ENCODE data around the gene LMNB1.

LMNB1 gene

DNA sequence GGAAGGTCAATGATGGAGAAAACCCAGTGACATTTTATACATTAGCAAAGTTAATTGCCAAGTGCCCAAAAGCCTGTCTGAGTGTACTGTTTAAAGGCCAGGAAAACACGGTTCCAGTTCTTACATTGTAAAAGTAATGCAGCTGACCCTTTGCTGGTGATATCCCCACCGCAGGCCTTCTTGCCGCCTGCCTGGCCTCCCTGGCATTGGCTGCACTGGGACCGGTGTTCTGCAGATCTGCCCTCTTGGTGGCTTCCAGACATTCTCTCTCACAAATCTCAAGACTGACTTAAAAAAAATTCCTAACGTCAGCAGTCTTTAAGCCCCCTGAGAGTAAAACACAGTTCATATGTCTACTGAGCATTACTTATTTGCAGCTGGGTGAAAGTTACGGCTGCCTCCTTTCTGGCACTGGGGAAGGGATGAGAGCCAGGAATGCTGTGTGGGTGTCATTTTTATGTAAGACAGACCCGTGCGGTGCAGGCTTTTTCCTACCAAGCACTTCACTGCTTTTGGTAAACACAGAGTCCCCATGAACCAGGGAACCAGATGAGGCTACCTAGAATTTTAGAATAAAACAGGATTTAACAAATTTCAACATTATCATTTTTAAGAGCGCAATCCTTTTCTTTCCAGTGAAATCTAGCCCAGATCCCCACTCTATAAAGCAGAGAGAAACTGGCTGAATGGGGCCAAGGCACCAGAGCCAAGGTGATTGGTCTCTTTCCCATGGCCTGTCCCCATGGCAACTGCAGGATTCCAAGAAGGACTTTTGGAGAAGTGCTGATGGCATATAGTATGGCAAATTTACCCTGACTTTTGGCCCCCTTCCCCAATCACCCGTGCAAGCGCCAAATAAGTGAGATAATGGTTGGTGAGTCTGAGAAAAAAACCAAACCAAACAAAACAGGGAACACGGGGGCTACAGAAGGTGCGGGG is 80.8 kb downstream of the LMNB1 start:
- peak; percentile 28 for DNase-seq

DNA sequence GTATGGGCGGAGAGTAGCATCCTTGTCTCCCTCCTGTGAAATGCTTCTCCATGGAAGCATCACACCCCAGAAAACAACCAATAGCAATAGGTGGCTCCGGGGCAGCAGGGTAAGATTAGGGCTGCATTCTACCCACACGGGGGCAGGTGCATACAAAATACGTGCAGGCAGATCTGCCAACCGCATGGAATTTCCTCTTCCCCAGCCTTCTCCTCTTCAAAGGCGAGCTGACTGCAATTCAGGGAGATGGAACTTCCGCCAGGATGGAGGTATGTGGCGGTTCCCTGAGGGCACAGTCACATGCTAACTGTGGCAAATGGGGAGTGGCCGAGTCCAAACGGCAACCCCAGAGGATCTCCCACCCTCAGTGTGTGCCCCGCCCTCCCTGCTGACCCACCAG is 81.5 kb downstream of the LMNB1 start:
- DNase-seq, result no peak

DNA sequence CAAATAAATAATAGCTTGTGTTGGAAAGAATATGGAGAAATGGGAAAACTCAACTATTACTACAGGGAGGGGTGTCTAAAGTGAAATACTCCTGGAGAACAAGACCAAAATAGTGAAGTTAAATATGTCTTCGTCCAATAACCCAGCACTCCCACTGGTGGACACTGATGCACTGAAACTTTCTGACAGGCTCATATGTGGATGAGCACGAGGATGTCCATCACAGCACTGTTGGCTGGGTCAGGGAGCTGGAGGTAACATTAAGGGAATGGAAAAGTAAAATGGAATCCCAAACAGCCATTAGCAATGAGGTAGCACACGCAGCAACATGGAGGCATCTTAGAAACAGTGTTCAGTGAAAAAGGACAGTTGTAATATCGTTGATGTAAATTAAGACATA is 86.5 kb downstream of the LMNB1 start:
- DNase-seq, result no peak

DNA sequence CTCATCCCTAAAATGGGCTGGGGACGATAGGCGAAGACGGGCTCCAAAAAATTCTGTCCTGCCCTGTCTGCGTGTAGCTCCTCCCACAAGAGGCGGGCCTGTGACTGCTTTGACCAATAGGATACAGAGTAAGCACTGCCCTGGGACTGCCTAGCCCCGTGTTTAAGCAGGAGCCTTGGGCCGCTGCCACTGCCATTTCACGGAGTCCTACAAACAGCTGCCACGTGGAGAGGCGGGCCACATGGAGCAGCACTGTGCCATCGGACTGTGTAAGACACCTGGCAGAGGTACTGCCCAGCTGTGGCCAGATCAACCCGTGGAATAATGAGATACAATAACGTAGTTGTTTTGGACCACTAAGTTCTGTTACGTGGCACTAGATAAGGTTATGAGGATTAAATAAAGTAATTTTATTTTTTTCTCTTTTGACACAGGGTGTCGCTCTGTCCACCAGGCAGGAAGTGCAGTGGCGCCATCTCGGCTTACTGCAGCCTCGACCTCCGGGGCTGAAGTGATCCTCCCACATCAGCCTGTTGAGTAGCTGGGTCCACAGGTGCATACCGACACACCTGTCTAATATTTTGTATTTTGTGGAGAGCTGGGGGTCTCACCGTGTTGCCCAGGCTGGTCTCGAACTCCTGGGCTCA is 87.2 kb downstream of the LMNB1 start:
- no peak for DNase-seq

DNA sequence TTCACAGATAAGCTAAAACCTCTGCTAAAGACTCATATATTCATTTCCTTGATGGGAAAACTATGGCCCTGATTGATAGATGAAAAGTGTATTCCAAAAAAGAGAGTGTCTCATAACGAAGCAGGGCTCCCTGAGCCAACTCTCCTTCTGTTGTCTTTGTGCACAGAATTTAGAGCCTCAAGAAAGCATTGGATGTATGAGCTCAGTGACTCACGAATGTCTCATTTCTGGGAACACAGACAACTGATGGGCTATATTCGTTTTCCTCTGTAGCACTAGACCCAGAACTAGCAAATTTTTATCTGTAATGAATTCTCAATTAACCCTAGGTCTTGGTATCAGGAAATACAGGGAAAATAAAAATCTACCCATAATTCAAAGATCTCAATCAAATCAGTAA is 88.4 kb downstream of the LMNB1 start:
- DNase-seq, result peak; percentile 62

DNA sequence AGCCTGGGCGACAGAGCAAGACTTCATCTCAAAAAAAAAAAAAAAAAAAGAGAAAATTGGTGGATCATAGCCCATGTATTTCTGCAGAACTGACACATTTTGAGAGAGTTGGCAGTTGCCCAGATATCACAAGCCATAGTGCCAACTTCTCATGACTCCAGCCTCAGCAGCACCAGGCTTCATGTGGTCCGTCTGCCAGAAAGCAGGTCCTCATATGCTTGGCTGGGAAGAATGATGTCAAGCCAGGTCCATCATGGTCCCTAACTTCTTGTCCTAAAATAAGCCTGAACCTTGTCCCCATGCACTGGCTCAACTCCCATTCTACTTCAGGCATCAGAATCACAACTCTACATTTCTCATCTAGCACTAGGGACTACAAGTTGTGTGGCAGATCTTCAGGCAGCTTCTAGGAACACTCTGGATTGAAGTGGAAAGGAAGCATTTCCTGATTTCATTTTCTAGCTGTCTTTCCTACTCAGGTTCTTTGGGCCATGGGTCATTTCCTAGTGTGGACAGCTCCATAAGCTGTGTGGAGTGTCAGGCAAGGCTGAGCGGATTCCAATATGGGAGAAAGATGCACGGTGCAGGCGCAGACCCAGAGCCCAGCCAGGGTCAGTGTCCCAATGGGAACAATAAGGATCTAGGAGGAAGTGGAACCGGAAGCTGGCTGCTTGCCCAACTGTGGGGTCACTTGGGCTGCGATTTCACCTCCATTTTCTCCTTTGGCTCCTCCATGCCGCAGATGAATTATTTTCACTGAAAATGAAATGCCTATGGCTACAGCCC is 90.1 kb downstream of the LMNB1 start:
- DNase-seq, result no peak

DNA sequence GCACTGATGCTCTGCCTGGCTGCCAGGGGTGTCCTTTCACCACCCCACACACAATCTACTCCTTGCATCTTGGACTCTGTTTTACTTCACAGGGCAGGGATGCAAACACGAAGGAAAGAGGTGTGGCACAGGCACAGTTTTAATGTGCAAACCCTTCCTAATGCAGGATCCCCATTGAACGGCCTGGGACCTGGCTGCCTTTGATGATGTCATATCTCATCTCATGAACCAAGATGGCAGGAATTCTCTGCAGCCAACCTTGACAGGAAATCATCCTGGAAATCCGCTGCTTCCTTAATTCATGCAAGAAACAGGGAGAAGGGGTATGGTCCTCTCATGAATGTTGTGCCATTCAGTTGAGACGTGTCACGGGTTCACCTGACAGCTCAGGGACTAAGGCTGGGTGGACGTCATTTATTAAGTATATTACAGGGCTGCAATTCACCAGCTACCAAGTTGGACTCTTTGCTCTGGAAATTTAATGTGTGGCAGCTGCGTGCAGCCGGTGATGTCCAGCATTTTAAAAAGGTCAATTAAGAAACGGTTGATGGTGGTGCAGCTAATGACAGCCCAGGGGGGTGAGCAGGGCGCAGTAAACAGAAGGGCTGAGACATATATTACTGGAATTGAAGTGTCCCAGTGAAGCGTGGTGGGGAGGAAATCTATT is 91.5 kb downstream of the LMNB1 start:
- DNase-seq, result no peak

DNA sequence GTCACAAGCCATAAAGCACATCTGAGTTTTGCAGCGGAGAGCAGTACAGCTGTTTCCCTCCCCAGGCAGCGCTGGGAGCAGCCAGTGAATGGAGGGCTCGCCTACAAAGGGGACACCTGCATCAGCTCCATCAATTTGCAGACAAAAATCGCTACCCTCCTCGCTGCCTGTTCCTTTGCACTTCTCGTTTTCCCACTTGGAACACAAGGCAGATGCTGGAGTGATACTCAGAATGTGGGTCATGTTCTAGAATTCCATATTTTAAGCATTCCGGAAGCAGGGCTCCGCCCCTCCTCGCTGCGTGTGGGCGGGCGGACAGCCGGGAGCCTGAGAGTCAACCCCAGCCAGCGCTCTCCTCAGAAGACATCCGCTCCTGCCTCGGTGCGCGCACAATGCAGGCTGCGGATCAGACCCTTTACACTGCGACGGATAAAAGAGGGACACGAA is 92.1 kb downstream of the LMNB1 start:
- DNase-seq, result peak; percentile 57

DNA sequence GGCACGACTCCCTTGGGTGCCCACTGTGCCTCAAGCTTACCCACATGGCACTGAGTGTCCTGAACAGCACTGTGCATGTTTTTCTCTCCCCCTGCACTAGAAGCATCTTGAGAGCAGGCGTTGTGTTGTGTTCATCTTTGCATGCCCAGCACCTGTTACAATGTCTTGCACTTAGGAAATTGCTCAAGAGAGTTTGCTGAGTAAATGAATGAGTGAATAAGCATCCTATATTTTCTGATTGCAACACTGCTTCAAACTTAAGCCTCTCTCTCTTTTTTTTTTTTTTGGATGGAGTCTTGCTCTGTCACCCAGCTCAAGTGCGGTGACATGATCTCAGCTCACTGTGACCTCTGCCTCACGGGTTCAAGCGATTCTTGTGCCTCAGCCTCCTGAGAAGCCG is 94.5 kb downstream of the LMNB1 start:
- DNase-seq, result no peak

DNA sequence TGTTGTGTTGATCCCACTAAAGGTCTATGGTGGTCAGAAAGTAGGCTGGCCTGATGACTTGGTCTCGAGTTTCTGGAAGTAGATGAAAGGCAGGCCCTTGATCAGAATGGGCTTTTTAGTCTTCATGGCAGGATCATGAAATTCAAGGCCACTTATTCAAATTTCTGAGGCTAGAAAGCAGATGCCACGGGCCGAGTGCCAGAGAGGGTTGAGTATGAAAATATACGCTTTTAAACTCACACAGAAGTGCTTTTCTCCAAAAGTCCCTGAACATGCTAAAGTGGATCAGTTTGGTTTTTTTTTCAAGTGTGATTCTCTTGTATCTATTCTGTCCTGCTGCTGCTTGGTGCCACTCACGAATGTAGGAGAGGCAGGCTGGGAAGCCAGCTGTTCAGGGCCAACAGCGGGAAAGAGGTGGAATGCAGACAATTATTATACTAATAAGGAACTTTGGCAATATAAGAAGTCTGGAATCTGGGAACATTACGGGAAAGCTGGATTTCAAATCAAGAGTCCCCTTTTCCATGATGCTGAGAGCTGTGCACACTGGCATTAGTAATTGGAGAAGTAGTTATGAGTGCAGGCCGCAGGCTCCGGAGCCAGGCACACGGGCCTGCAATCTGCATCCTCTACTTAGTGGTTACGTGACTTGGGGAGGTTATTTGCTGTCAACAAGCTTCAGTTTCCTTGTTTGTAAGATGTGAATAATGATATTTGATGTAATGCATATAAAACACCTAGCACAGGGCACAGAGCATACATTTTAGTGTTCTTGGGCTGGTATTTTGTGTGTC is 95.8 kb downstream of the LMNB1 start:
- no peak for DNase-seq

DNA sequence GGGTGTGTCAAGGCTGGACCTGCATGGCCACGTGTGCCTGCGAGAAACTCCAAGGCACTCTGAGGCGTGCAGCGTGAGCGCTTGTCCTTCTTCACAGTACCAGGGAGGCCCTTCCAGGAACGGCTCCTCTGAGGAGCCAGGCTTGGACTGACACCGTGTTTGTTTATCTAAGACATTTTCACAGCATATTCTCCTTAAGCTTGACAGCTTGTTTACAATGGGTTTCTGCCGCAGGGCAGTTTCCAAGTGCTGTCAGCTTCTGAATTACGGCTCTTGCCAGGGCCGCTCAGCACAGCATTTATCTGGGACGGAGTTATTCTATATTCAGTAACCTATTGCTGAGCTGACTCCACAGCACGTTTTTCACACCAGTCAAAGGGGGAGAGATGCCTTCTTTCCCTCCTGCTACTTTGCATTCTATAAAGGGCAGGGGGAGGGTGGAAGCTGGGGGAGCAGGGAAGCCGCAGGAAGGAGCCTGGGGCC is 98.4 kb downstream of the LMNB1 start:
- no peak for DNase-seq

DNA sequence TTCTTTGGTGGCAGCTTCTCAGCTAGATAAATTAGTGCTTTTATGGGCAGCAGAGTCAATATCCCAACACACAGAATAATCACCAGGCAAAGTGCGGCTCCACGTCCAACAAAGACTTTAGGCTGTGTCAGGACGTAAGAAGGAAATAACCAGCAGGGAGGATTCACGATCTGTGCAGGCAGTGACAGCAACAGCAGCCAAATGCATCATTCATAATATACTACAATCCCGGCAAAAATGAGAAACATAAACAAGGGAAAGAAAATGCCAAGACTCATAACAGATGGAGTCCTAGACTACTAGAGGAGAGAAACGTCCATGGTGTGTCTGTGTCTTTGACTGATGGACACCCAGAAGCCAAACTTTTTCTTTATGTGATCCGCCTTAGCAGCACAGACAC is 100.7 kb downstream of the LMNB1 start:
- no peak for DNase-seq

DNA sequence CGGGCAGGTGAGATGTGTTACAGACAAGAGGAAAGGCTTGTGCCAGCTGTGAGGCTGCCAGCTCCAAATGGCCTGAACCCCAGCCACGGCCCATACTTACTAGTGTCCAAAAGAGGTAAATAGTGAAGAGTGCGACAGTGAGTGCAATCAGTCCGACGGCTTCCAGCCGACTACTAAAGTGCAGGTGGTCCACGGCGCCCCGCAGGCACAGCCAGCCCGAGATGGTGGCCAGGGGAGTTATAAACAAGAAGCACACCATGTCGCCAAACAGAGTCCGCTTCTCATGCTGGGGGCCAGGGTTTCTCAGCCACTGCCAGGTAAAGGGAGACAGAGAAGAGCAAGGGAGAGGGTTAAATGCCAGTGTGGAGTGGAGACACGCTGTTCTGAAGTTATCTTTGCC is 101.1 kb downstream of the LMNB1 start:
- no peak for DNase-seq

DNA sequence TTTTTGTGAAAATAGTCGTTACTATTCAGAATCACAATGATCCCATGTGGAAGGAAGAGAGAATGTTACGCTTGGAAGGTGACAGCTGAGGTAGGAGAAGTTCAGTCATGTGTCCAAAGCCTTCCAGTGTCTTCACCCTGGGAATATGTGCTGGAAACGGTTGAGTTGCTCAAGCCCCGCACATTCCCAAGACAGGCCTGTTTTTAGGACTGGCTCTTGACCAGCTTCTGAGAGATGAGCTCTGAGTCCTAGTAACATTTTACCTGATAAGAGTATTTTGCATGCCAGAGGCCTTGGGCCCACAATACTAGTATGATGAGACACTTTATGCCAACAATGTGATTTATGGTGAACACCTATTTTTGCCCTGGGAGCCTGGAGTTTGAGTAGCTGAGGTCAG is 101.7 kb downstream of the LMNB1 start:
- no peak for DNase-seq

DNA sequence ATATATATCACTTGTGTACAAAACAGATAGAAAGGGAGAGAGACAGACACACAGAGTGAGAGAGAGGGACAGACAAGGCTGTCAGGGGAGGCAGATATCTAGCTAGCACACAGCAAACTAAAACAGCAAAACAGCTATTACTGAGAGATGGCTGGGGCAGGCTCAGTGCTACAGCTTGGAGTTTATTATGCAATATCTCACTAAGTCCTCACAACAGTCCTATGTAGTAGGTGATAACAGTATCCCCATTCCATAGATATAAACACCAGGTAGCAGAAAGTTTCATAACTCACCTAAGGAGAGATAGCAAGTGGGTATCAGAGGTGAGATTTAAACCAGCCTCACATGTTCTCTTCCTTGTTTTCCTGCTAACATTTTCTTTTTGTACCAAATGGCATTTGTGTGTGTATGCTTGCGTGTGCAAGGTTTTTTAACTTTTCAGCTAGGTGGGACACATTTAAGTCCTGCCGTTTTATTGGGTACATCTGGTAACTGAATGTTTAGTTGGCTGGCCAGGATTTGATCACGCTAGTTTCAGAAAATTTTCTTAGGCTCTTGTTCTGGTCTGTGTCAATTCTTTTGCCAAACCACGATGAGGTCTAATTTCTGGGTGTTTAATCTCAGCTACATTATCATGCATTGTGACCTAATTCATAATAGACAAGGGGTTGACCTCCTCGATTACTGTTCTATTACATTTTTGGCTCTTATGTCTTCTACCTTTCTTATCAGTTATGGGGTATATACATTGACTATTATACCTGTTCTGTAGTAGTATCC is 105.1 kb downstream of the LMNB1 start:
- DNase-seq, result no peak

DNA sequence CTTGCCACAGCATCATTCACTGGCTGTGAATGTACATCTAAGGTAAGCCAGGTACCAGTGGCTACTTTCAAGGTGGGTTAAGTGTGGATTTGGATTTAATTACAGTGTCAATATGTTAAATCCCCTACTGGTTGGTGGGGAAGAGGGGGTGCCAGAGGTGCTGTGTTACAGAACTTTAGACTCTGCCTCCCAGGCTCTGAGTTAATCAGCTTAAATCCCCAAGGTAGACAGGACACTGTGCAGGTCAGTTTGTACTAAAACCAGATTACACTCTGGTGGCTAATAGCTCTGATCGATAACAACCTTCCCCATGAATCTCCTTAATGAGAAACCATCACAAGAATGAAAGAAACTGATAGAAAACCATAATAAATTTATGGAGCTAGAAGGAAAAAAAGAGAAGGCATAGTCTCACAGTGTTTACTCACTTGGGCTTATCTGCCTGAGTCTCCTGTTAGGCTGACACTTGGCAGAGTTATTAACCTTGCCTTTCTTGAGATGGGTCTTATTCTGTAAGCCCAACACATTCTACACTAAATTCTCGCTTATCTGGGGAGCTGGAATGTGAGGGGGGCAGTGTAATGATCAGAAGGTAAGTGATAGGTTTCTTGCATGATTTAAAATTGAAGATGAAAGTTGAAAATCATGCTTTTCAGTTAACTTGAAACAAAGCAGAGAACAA is 106.8 kb downstream of the LMNB1 start:
- DNase-seq, result no peak

DNA sequence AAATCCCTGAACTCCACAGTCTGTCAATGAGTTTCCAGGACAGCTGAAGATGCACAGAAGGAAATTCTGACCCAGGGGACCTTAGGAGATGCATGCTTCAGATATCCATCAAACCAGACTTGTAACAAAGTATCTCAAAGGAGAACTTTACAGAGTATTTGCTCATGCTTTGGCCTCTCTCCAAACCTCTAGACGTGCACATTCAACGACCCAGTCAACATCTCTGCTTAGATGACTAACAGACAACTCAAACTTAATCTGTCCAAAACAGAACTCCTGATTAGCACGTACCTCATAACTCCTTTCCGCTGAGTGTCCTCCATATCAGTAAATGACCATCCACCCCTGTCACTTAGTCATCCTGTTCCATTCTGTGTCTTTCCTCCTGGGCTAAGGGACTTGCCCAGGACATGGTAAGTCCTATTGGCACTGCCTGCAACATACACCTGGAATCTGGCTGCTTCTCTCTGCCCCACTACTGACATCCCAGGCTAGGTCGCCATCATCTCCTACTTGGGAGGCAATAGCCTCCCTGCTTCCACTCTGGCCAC is 107.4 kb downstream of the LMNB1 start:
- peak; percentile 84 for DNase-seq
